Measurements from ENCODE around the gene AFAP1. TPM values are rescaled to one million over a fixed set of nuclear protein-coding genes. Genes with fewer than 3 reads are reported as not detected.

AFAP1 gene
- total RNA-seq, 1 experiment from 2014 or later, result 94.7 TPM

- CTCF ChIA-PET, result no interaction called here
- no TSS peak for BruUV-seq (replicated peaks)
- no peaks in the 10 kb centered on the region for H3K9me3 ChIP-seq (ENCODE audit: control insufficient read depth, insufficient read depth, low read depth, low read length)
- H3K27ac ChIP-seq (ENCODE audit: low read length), result peak overlapping the region; percentile 63
- peaks cover 13% of the 10 kb centered on the region for H3K36me3 ChIP-seq (ENCODE audit: control insufficient read depth, insufficient read depth, low read length)
- no peak overlapping the region for H3K4me3 ChIP-seq (ENCODE audit: low read depth in 2 of 2, low read length in 2 of 2)
- POLR2A ChIA-PET, result interaction anchor here (0.6 kb wide), 1 partner anchor 10 kb away, joined by 3 read pairs; no protein-coding TSS in a partner anchor
- in situ Hi-C loops (cut with HindIII; ENCODE audit: low pct_unique_long_range_greater_than_20kb, low sequenced_read_pairs) (no loop called here), intact Hi-C loops (cut with micrococcal nuclease; ENCODE audit: unreplicated experiment) (no loop called here)
- ATAC-seq, result no peak
- TF ChIP-seq REST (IDR thresholded peaks at IDR 0.05; ENCODE audit: insufficient read depth in 1 of 2, low read depth in 2 of 2, low read length in 1 of 2) (no peak), SIN3A (IDR thresholded peaks at IDR 0.05; ENCODE audit: borderline replicate concordance, insufficient read depth, low read depth, low read length) (no peak), POLR2AphosphoS5 (IDR thresholded peaks at IDR 0.05; ENCODE audit: low read depth, low read length) (no peak)
- peaks cover 42% of the 10 kb centered on the region for H3K4me1 ChIP-seq (ENCODE audit: control insufficient read depth, insufficient read depth, low read length)
- no peak for DNase-seq (ENCODE audit: low read depth, low spot score)
- no peaks in the 10 kb centered on the region for H3K27me3 ChIP-seq (ENCODE audit: control insufficient read depth, insufficient read depth, low read length)
Observed at GRCh38 chr4:7778510-7779431, 160.9 kb downstream of the AFAP1 start.

- Histone ChIP-seq H3K36me3 (ENCODE audit: control insufficient read depth, insufficient read depth, low read length) (peaks cover 13% of the 10 kb centered on the region), H3K27me3 (ENCODE audit: control insufficient read depth, insufficient read depth, low read length) (no peaks in the 10 kb centered on the region), H3K27ac (ENCODE audit: low read length) (peak overlapping the region; percentile 63), H3K4me3 (ENCODE audit: low read depth in 2 of 2, low read length in 2 of 2) (no peak overlapping the region), H3K4me1 (ENCODE audit: control insufficient read depth, insufficient read depth, low read length) (peaks cover 50% of the 10 kb centered on the region), H3K9me3 (ENCODE audit: control insufficient read depth, insufficient read depth, low read depth, low read length) (no peaks in the 10 kb centered on the region)
- TF ChIP-seq TCF7L2 (IDR thresholded peaks at IDR 0.05; ENCODE audit: low read depth, low read length), result no peak
- no peak for TF ChIP-seq SIN3A (IDR thresholded peaks at IDR 0.05; ENCODE audit: borderline replicate concordance, insufficient read depth, low read depth, low read length)
- no peak for TF ChIP-seq POLR2AphosphoS5 (IDR thresholded peaks at IDR 0.05; ENCODE audit: low read depth, low read length)
- no peak for TF ChIP-seq REST (IDR thresholded peaks at IDR 0.05; ENCODE audit: insufficient read depth in 1 of 2, low read depth in 2 of 2, low read length in 1 of 2)
- TF ChIP-seq CTCF (IDR thresholded peaks at IDR 0.05), result no peak
- ChIA-PET POLR2A (no interaction called here), CTCF (interaction anchor here (0.9 kb wide), 1 partner anchor 27 kb away, joined by 4 read pairs; no protein-coding TSS in a partner anchor)
- no peak for DNase-seq (ENCODE audit: low read depth, low spot score)
- intact Hi-C loops (cut with micrococcal nuclease; ENCODE audit: unreplicated experiment), result no loop called here
- in situ Hi-C loops (cut with HindIII; ENCODE audit: low pct_unique_long_range_greater_than_20kb, low sequenced_read_pairs), result no loop called here
- ATAC-seq, result no peak
- no TSS peak for BruUV-seq (replicated peaks)
Observed at GRCh38 chr4:7777871-7778509, 161.7 kb downstream of the AFAP1 start.
